Small intestine (tissue), 16 donors: ENCODE measurements around the gene NDUFS6. TPM values are rescaled to one million over a fixed set of nuclear protein-coding genes. Genes with fewer than 3 reads are reported as not detected.

ENCODE experiments used
- DNase-seq, 2 donors: peaks; one replicate each; pipeline versions ENCODE4 v3.0.0 to v3.0.0-alpha.2; 2013
- FAIRE-seq: peaks from 2 replicates; lab custom pipeline; 2012; peaks lifted over from hg19 to GRCh38; lab: Jason Lieb, UNC
- H3K27ac ChIP-seq, 3 donors: one replicate each; pipeline ENCODE4 v1.5.1; 2013; ENCODE audit warnings: low read length in 2 of 3, mild to moderate bottlenecking in 2 of 3, control low read depth in 1 of 3, inconsistent platforms in 1 of 3, low read depth in 1 of 3, moderate library complexity in 1 of 3
- H3K27me3 ChIP-seq, 3 donors: one replicate each; pipeline ENCODE4 v1.6.1; 2013; ENCODE audit warnings: low read length in 3 of 3, inconsistent platforms in 1 of 3; ENCODE audit not compliant: control insufficient read depth in 3 of 3, insufficient read depth in 3 of 3
- H3K36me3 ChIP-seq, 3 donors: one replicate each; pipeline ENCODE4 v1.6.1; 2013; ENCODE audit warnings: low read length in 3 of 3, inconsistent platforms in 1 of 3, low read depth in 1 of 3, mild to moderate bottlenecking in 1 of 3, moderate library complexity in 1 of 3; ENCODE audit not compliant: control insufficient read depth in 3 of 3, insufficient read depth in 2 of 3
- H3K4me1 ChIP-seq, 3 donors: one replicate each; pipeline ENCODE4 v1.6.1; 2013; ENCODE audit warnings: low read length in 2 of 3, inconsistent platforms in 1 of 3, low read depth in 1 of 3, mild to moderate bottlenecking in 1 of 3, moderate library complexity in 1 of 3; ENCODE audit not compliant: control insufficient read depth in 3 of 3, insufficient read depth in 2 of 3
- H3K4me3 ChIP-seq, 3 donors: one replicate each; pipeline ENCODE4 v1.5.1; 2013; ENCODE audit warnings: low read length in 3 of 3, control low read depth in 1 of 3, inconsistent platforms in 1 of 3, low read depth in 1 of 3, mild to moderate bottlenecking in 1 of 3, moderate library complexity in 1 of 3
- H3K9me3 ChIP-seq, 2 donors: one replicate each; pipeline ENCODE4 v1.6.1; 2013; ENCODE audit warnings: low read depth in 1 of 2, low read length in 1 of 2; ENCODE audit not compliant: control insufficient read depth in 2 of 2, insufficient read depth in 1 of 2
- WGBS, 3 donors: extraction: QIAGEN DNeasy Blood & Tissue Kit; methylation state at CpG; one replicate each; pipeline ENCODE4 v1.1.7; 2013; 5-methylcytosine and 5-hydroxymethylcytosine counted together
- long read RNA-seq, 10 donors: transcript quantifications; one replicate each; lab custom pipeline, GENCODE V29; 2026
- polyA plus RNA-seq, 4 donors: library from polyadenylated mRNA; stranded (reverse) in 3 of 4; unstranded in 1 of 4; fragments of 200-250 nt in 3 of 4; fragments of 120-200 nt in 1 of 4; gene quantifications; one replicate each; pipeline versions ENCODE4 v1.2.1 to v1.2.3, GENCODE V29; 2013
- donor health status: healthy with polysubstance abuse.
- donor health status: control.
- donor health status: control.
- donor health status: Bipolar disorder and iron deficiency.
- donor health status: healthy.

Gene NDUFS6
- polyA plus RNA-seq = 100 to 1,000 TPM in 3 of 4 donors, 10 to 100 TPM in 1; 48.3 to 151 (median 113) TPM
- long read RNA-seq, donor 1, transcript NDUFS6-201 (4 exons, 1,082 nt) = major isoform, 81 of 117 reads
- long read RNA-seq, donor 1, partial matches to known transcripts = 29 of 117 reads
- long read RNA-seq, donor 1, other reads (novel, unspliced or antisense) = 5 of 117 reads
- long read RNA-seq, donor 2, transcript NDUFS6-201 (4 exons, 1,082 nt) = major isoform, 27 of 40 reads
- long read RNA-seq, donor 2, partial matches to known transcripts = 13 of 40 reads
- long read RNA-seq, donor 2, other reads (novel, unspliced or antisense) = 0 of 40 reads
- long read RNA-seq, donor 3, transcript NDUFS6-201 (4 exons, 1,082 nt) = major isoform, 38 of 62 reads
- long read RNA-seq, donor 3, partial matches to known transcripts = 24 of 62 reads
- long read RNA-seq, donor 3, other reads (novel, unspliced or antisense) = 0 of 62 reads
- long read RNA-seq, donor 4 = 0 reads
- long read RNA-seq, donor 5, transcript NDUFS6-201 (4 exons, 1,082 nt) = major isoform, 22 of 30 reads
- long read RNA-seq, donor 5, partial matches to known transcripts = 8 of 30 reads
- long read RNA-seq, donor 5, other reads (novel, unspliced or antisense) = 0 of 30 reads
- long read RNA-seq, donor 6, transcript NDUFS6-201 (4 exons, 1,082 nt) = major isoform, 28 of 33 reads
- long read RNA-seq, donor 6, partial matches to known transcripts = 5 of 33 reads
- long read RNA-seq, donor 6, other reads (novel, unspliced or antisense) = 0 of 33 reads
- long read RNA-seq, donor 7, transcript NDUFS6-201 (4 exons, 1,082 nt) = major isoform, 252 of 361 reads
- long read RNA-seq, donor 7, partial matches to known transcripts = 89 of 361 reads
- long read RNA-seq, donor 7, other reads (novel, unspliced or antisense) = 18 of 361 reads
- long read RNA-seq, donor 8, transcript NDUFS6-201 (4 exons, 1,082 nt) = major isoform, 11 of 11 reads
- long read RNA-seq, donor 8, partial matches to known transcripts = 0 of 11 reads
- long read RNA-seq, donor 8, other reads (novel, unspliced or antisense) = 0 of 11 reads
- long read RNA-seq, donor 9, transcript NDUFS6-201 (4 exons, 1,082 nt) = major isoform, 9 of 9 reads
- long read RNA-seq, donor 9, partial matches to known transcripts = 0 of 9 reads
- long read RNA-seq, donor 9, other reads (novel, unspliced or antisense) = 0 of 9 reads
- long read RNA-seq, donor 10, transcript NDUFS6-201 (4 exons, 1,082 nt) = major isoform, 42 of 51 reads
- long read RNA-seq, donor 10, partial matches to known transcripts = 8 of 51 reads
- long read RNA-seq, donor 10, other reads (novel, unspliced or antisense) = 0 of 51 reads

GRCh38 chr5:1801222-1801966 lies at the start of gene NDUFS6:
TSS of gene NDUFS6 (plus strand) at chr5:1801407. CDS start at chr5:1801418, 11 bp downstream.
- H3K36me3 ChIP-seq = peaks cover 3 to 48% (median 20%) of the 10 kb centered on the region in 3 donors
- no peaks in the 10 kb centered on the region for H3K27me3 ChIP-seq
- peak within 1 kb of the TSS; percentile 61 to 92 (median 83) for H3K27ac ChIP-seq
- peak within 1 kb of the TSS; percentile 71 to 86 (median 81) for H3K4me3 ChIP-seq
- DNase-seq = peak; percentile 79 to 82
- WGBS, 3 donors = 0% methylated on average over 66 to 69 of the region's 69 CpGs
- FAIRE-seq = no peak
- H3K9me3 ChIP-seq = no peaks in the 10 kb centered on the region
- H3K4me1 ChIP-seq = no peaks in the 10 kb centered on the region

DNA sequence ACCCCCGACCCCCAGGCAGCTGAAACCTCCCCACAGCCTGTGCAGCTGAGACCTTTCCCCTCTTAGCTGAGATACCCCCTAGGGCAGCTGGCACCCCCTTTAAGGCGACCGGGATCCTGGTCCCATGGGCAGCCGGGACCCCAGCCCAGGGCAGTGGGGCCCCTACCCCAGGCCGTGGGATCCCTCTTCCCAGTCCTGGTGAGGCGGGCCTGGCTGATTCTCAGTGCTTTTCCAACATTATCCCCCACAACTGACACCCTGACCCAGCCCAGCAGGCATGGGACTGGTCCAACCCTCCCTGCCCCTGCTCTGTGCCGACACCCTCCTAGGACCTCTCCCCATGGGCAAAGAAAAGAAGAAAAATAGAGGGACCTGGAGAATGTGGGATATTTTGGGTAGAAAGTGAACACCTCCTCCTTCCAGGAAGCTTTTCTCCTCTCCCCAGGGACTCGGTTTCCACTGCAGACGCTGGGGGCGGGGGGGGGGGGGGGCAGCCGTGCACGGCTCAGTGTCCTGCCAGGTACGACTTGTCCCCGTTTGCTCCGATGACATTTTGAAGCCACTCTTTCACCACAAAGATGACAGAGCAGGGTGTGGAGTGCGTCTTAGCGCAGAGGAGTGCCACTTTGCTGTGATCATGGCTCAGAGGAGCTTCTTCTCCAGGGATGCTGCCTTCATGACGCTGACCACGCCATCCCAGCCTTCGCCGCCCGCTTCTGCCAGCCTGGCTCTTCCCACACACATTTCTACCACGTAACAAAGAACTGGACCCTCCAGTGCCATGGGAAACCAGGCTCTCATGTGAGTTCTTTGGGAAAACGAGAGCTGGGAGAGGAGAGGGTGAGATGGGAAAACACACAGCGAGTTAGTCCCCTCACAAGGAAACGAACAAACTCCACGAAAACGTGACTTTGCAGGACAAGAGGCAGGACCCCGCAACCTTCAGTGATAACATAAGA lies 49.1 kb upstream of the NDUFS6 start:
- 72 to 79% (median 73%) methylated on average over 25 to 29 of the region's 29 CpGs for WGBS, 3 donors
- no peaks in the 10 kb centered on the region for H3K9me3 ChIP-seq
- no peak overlapping the region for H3K4me3 ChIP-seq
- no peak overlapping the region for H3K27ac ChIP-seq
- H3K36me3 ChIP-seq = no peaks in the 10 kb centered on the region
- H3K27me3 ChIP-seq = peaks cover 0 to 6% (median under 1%) of the 10 kb centered on the region in 3 donors
- no peak for FAIRE-seq
- no peak for DNase-seq
- H3K4me1 ChIP-seq = no peaks in the 10 kb centered on the region

DNA sequence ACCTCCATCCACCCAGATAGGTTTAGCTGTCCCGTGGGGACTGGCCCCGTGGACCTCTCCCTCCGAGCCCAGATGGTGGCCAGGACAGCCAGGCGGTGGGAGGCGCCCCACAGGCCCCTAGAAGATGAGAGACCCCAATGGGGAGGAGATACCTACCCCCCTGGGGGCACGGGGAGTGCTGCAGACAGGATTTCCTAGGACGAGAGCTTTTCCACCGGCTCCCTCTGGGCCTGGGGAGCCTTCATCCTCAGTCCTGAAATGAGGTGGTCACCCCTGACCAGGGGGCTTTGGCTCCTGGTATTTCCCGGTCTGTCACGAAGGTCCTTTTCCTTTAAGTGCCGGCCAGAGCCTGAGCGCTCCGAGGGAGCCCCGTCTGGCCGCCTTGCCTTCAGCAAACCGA lies 48.3 kb upstream of the NDUFS6 start:
- Histone ChIP-seq H3K4me1 (no peaks in the 10 kb centered on the region), H3K27ac (no peak overlapping the region), H3K9me3 (no peaks in the 10 kb centered on the region), H3K27me3 (peaks cover 0 to 6% (median 2%) of the 10 kb centered on the region in 3 donors), H3K36me3 (no peaks in the 10 kb centered on the region), H3K4me3 (no peak overlapping the region)
- WGBS, 3 donors = 63 to 76% (median 73%) methylated on average over 15 to 16 of the region's 16 CpGs
- FAIRE-seq (no peak), DNase-seq (no peak)

- FAIRE-seq (no peak), DNase-seq (no peak)
- Histone ChIP-seq H3K4me3 (no peak overlapping the region), H3K9me3 (no peaks in the 10 kb centered on the region), H3K36me3 (no peaks in the 10 kb centered on the region), H3K27ac (no peak overlapping the region), H3K27me3 (peaks cover 0 to 6% (median 2%) of the 10 kb centered on the region in 3 donors), H3K4me1 (no peaks in the 10 kb centered on the region)
- WGBS, 3 donors = 74 to 78% (median 76%) methylated on average over 8 of the region's 8 CpGs
These were observed 47.7 kb upstream of the NDUFS6 start for GRCh38 chr5:1753490-1753889.

GRCh38 chr5:1754531-1755220 lies 46.5 kb upstream of the NDUFS6 start:
- no peaks in the 10 kb centered on the region for H3K9me3 ChIP-seq
- H3K36me3 ChIP-seq = no peaks in the 10 kb centered on the region
- 58 to 73% (median 63%) methylated on average over 14 of the region's 14 CpGs for WGBS, 3 donors
- H3K27me3 ChIP-seq = peaks cover 0 to 6% (median 5%) of the 10 kb centered on the region in 3 donors
- no peak overlapping the region for H3K4me3 ChIP-seq
- DNase-seq (no peak), FAIRE-seq (no peak)
- no peak overlapping the region for H3K27ac ChIP-seq
- H3K4me1 ChIP-seq = no peaks in the 10 kb centered on the region

DNA sequence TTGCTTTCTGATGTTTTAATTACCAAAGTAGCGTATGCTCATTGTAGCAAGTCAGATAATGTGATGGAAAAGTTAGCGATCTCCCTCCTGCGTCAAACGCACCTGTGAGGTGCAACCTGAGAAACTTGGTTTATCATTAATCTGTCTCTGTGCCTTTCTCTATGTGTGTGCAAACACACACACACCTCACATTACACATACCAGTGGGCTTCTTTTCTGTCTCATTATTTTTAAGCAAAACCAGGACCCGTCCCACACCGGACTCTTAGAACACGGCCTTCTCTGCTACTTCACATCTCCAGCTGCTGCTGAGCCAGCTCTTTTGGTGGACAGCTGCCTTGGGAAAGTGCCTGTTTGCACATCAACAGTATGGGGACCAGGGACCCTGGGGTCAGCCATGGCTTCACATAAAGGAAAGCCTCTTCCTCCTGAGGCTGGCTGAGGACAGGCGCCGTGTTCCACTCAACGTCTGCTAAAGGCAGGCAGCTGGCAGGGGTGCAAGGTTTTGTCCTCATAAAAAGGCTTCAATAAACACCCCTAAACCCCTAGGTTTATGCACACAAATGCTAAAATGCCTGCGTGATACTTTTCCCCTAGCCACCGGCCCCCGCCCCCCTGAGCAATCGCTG lies 45.8 kb upstream of the NDUFS6 start:
- Histone ChIP-seq H3K4me1 (no peaks in the 10 kb centered on the region), H3K36me3 (no peaks in the 10 kb centered on the region), H3K27ac (no peak overlapping the region), H3K4me3 (no peak overlapping the region), H3K27me3 (peaks cover 0 to 5% (median 4%) of the 10 kb centered on the region in 3 donors), H3K9me3 (no peaks in the 10 kb centered on the region)
- WGBS, 3 donors = 38 to 59% (median 50%) methylated on average over 14 of the region's 14 CpGs
- no peak for FAIRE-seq
- no peak for DNase-seq
